Measurements from ENCODE around the gene SMIM45.

DNA sequence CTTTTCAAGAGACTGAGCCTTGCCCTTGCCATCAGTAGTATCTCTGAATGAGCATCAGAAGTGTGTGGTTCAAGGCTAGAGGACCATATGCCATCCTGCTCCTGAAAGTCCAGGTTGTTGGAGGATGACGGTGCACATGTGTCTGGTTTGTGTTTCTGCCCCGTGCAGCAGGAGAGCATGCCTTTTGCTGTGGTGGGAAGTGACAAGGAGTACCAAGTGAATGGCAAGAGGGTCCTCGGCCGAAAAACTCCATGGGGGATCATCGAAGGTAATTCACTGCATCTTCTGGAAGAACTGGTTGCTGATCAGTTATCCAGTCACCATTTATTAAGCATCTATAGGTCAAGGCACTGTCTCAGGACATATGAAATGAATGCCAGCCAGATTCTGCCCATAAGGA is 40.5 kb downstream of the SMIM45 start:
- TF ChIP-seq, protein P1, sequence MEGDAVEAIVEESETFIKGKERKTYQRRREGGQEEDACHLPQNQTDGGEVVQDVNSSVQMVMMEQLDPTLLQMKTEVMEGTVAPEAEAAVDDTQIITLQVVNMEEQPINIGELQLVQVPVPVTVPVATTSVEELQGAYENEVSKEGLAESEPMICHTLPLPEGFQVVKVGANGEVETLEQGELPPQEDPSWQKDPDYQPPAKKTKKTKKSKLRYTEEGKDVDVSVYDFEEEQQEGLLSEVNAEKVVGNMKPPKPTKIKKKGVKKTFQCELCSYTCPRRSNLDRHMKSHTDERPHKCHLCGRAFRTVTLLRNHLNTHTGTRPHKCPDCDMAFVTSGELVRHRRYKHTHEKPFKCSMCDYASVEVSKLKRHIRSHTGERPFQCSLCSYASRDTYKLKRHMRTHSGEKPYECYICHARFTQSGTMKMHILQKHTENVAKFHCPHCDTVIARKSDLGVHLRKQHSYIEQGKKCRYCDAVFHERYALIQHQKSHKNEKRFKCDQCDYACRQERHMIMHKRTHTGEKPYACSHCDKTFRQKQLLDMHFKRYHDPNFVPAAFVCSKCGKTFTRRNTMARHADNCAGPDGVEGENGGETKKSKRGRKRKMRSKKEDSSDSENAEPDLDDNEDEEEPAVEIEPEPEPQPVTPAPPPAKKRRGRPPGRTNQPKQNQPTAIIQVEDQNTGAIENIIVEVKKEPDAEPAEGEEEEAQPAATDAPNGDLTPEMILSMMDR (conservative IDR thresholded peaks at IDR 0.05): no peak
- TF ChIP-seq EZH2 (IDR thresholded peaks at IDR 0.05; ENCODE audit: low read depth): no peak

All from PC-9 (cell line).